ENCODE results near the gene OR13A1.
"Not testable (repeated sequence)": the region's sequence is repeated elsewhere in the genome, so short reads cannot be mapped to it uniquely, and the experiment has no call there.

The OR13A1 gene

GRCh38 chr10:45278860-45279498, 36.4 kb downstream of the OR13A1 start:
- Histone ChIP-seq H3K9ac (no peak overlapping the region), H3K4me3 (ENCODE audit: low read depth, low read length) (no peak overlapping the region), H3K9me3 (ENCODE audit: control insufficient read depth, low read length) (no peaks in the 10 kb centered on the region), H3K36me3 (ENCODE audit: control insufficient read depth, insufficient read depth, low read length) (no peaks in the 10 kb centered on the region), H3K4me1 (no peaks in the 10 kb centered on the region), H3K79me2 (no peaks in the 10 kb centered on the region), H3K27me3 (ENCODE audit: control insufficient read depth, insufficient read depth, low read length) (no peaks in the 10 kb centered on the region), H3K4me2 (ENCODE audit: low read length) (no peak overlapping the region), H3K27ac (no peak overlapping the region), H2AFZ (no peak overlapping the region)
- TF ChIP-seq CTCF (IDR thresholded peaks at IDR 0.05) = no peak

- not testable (repeated sequence) for H3K4me3 ChIP-seq (ENCODE audit: low read depth, low read length); H3K9ac ChIP-seq; H3K9me3 ChIP-seq (ENCODE audit: control insufficient read depth, low read length); H2AFZ ChIP-seq; H3K79me2 ChIP-seq; H3K36me3 ChIP-seq (ENCODE audit: control insufficient read depth, insufficient read depth, low read length); H3K27me3 ChIP-seq (ENCODE audit: control insufficient read depth, insufficient read depth, low read length); H3K27ac ChIP-seq; H3K4me2 ChIP-seq (ENCODE audit: low read length); H3K4me1 ChIP-seq
Observed at GRCh38 chr10:45276146-45276545, 39.3 kb downstream of the OR13A1 start.

GRCh38 chr10:45274364-45274763, 41.0 kb downstream of the OR13A1 start:
- Histone ChIP-seq H3K9me3 (ENCODE audit: control insufficient read depth, low read length) (no peaks in the 10 kb centered on the region), H3K4me2 (ENCODE audit: low read length) (no peak overlapping the region), H3K27me3 (ENCODE audit: control insufficient read depth, insufficient read depth, low read length) (no peaks in the 10 kb centered on the region), H3K4me1 (no peaks in the 10 kb centered on the region), H3K36me3 (ENCODE audit: control insufficient read depth, insufficient read depth, low read length) (no peaks in the 10 kb centered on the region), H3K4me3 (ENCODE audit: low read depth, low read length) (no peak overlapping the region), H3K27ac (no peak overlapping the region), H2AFZ (no peak overlapping the region), H3K79me2 (no peaks in the 10 kb centered on the region), H3K9ac (no peak overlapping the region)
- no peak for TF ChIP-seq CTCF (IDR thresholded peaks at IDR 0.05)

- H3K27me3 ChIP-seq (ENCODE audit: control insufficient read depth, insufficient read depth, low read length); H2AFZ ChIP-seq; H3K36me3 ChIP-seq (ENCODE audit: control insufficient read depth, insufficient read depth, low read length); H3K4me1 ChIP-seq; H3K9ac ChIP-seq; H3K4me2 ChIP-seq (ENCODE audit: low read length); H3K79me2 ChIP-seq; H3K27ac ChIP-seq; H3K9me3 ChIP-seq (ENCODE audit: control insufficient read depth, low read length); H3K4me3 ChIP-seq (ENCODE audit: low read depth, low read length): not testable (repeated sequence)
Observed at GRCh38 chr10:45267777-45268176, 47.6 kb downstream of the OR13A1 start.

GRCh38 chr10:45265996-45266395, 49.4 kb downstream of the OR13A1 start:
- TF ChIP-seq CTCF (IDR thresholded peaks at IDR 0.05) = no peak
- Histone ChIP-seq H3K27me3 (ENCODE audit: control insufficient read depth, insufficient read depth, low read length) (no peaks in the 10 kb centered on the region), H3K4me2 (ENCODE audit: low read length) (no peak overlapping the region), H2AFZ (no peak overlapping the region), H3K79me2 (no peaks in the 10 kb centered on the region), H3K4me1 (no peaks in the 10 kb centered on the region), H3K27ac (no peak overlapping the region), H3K9me3 (ENCODE audit: control insufficient read depth, low read length) (no peaks in the 10 kb centered on the region), H3K36me3 (ENCODE audit: control insufficient read depth, insufficient read depth, low read length) (no peaks in the 10 kb centered on the region), H3K9ac (no peak overlapping the region), H3K4me3 (ENCODE audit: low read depth, low read length) (no peak overlapping the region)

- H3K9me3 ChIP-seq (ENCODE audit: control insufficient read depth, low read length) = no peaks in the 10 kb centered on the region
- H3K4me1 ChIP-seq = no peaks in the 10 kb centered on the region
- H3K9ac ChIP-seq = no peak overlapping the region
- no peak overlapping the region for H3K27ac ChIP-seq
- H3K4me2 ChIP-seq (ENCODE audit: low read length) = no peak overlapping the region
- no peak overlapping the region for H3K4me3 ChIP-seq (ENCODE audit: low read depth, low read length)
- H2AFZ ChIP-seq = no peak overlapping the region
- no peaks in the 10 kb centered on the region for H3K79me2 ChIP-seq
- TF ChIP-seq CTCF (IDR thresholded peaks at IDR 0.05) = no peak
- H3K36me3 ChIP-seq (ENCODE audit: control insufficient read depth, insufficient read depth, low read length) = no peaks in the 10 kb centered on the region
- H3K27me3 ChIP-seq (ENCODE audit: control insufficient read depth, insufficient read depth, low read length) = no peaks in the 10 kb centered on the region
Observed at GRCh38 chr10:45261946-45262345, 53.5 kb downstream of the OR13A1 start.

All from parathyroid adenoma (tissue), 2 donors.